HG03442 (cell line): ENCODE results near the gene MTHFD1L.

Experiments used
- ATAC-seq: cut with Tn5 transposase; IDR thresholded peaks from one replicate; pipeline ENCODE4 v1.9.1; 2021; ENCODE audit warnings: mild to moderate bottlenecking, moderate library complexity; ENCODE audit not compliant: unreplicated experiment

The MTHFD1L gene

DNA sequence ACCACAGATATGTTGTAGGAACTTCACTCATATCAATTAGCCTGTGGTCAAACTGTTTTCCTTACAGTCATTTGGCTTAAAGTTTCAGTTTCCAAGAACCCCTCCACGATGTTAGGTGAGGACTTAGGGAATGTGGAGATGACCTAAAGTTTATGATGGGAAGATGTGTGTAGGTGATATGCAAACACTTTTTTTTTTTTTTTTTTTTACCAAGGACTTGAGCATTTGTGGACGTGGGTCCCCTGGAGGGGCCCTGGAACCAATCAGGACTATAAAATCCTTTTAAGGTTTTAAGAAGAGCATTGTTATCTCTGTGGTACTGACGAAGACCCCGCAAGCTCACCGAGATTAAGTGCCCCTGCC is 478 bp upstream of the MTHFD1L start:
- no peak for ATAC-seq

DNA sequence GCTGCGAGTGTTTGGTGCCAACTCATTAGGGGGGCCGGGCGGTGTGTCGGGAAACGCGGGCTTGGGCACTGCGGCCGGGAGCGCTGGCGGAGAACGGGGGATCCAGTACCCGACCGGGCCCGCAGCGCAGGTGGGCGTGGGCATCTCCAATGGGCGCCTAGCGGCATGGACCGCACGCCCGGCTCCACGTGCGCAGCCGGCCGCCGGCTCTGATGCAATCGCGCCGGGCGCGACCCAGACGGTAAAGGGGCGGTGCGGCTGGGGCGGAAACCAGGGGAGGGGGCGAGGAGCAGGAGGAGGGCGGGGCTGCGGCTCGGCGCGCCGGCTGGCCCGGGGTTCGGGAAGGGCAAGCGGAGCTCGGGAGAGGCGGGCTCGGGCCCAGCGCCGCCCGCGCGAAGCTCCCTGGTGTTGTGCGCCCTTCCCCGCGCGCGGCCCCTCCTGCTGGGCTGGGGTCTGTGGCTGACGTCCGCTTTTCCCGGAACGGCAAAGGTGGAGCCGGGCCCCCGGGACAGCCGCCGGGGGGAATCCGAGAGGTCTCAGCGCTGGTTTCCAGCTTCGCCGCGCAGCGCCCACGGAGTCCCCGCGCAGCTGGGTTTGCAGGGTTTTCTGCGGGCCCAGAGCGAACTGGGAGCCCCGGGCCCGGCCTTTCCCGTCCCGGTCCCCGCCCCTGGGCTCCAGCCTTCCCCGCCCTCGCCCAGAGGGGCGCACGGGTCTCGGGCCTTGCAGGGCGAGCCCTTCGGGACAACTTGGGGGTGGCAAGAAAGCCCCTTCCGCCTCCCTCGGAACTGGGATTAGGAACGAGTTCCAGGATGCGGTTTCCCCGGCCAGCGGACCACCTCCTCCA is 867 bp downstream of the MTHFD1L start:
- ATAC-seq = peak; percentile 73

DNA sequence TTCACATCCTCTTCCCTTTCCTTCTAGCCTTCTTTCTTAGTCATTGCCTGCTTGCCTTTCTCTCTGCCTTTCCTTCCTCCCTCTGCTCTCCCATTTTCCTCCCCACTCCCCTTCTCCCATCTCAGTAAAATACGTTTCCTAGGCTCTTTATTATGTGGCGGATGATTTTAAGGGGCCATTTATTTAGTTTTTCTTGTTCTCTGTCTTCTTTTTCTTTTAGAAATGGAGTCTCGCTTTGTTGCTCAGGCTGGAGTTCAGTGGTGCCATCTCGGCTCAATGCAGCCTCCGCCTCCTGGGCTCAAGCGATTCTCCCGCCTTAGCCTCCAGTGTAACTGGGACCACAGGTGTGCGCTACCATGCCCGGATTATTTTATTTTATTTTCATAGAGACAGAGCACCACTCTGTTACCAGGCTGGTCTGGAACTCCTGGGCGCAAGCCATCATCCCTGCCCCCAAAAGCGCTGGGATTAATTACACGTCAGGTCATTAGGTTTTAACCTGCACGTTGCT is 1.5 kb downstream of the MTHFD1L start:
- no peak for ATAC-seq

DNA sequence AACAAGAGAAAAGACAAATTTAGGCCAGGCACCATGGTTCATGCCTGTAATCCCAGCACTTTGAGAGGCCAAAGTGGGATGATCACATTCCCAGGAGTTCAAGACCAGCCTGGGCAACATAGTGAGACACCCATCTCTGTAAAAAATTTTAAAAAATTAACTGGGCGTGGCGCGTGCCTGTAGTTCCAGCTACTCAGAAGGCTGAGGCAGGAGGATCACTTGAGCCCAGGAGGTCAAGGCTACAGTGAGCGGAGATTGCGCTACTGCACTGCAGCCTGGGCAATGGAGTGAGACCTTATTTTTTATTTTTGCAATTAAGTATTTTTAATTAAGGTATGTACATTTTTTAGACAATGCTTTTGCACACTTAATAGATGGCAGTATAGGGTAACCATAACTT is 3.3 kb downstream of the MTHFD1L start:
- no peak for ATAC-seq

DNA sequence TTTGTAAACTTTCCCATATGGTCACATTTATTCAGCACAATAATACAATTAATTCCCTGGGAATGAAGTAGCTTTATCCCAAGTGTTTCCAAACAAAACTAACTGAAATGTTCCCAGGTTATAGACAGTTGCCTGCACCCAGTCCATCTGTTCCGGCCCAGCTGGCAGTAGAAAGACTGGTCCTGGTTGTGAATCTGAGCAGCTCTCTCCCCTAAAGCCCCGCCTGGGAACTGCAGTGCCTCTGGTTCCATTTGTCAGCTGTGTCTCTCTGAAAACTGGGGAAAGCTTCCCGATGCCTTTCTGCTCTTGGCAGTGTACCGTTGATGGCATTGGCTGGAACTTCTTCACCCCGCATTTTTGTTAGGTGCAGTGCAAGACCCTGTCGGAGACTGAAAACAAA is 8.7 kb downstream of the MTHFD1L start:
- no peak for ATAC-seq

DNA sequence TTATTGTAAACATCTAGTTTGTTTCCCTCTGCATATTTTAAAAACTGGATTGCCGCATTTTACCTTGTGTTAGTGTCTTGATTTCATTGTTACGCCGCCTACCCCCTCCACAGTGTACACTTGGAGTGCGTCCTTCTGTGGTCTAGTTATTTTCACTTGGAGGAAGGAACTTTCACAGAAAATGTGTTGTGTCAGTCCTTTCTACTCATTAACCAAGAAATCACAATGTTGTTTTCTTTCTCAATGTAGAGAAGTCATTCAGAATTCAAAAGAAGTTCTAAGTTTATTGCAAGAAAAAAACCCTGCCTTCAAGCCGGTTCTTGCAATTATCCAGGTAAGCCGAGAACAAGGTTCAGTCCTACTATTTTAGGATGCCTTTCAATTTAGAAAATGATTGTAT is 10.3 kb downstream of the MTHFD1L start:
- no peak for ATAC-seq

DNA sequence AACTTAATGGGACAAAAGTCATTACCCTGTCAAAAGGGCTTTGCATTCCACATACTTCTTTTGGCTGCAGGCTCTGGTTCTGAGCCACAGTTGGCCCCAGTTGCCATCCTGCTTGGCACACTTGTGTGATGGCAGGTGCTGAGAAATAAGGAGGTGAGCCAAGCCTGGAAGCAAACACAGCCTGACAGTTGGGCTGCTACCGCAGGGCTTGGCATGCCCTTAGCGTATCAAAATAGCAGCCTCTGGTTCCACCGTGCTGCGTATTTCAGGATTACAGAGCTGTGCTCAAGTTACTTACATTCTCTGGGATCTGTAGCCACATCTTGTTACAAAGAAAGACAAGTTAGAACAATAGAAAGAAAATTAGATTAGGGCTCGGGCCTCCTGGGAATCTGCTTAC is 11.1 kb downstream of the MTHFD1L start:
- ATAC-seq = no peak

DNA sequence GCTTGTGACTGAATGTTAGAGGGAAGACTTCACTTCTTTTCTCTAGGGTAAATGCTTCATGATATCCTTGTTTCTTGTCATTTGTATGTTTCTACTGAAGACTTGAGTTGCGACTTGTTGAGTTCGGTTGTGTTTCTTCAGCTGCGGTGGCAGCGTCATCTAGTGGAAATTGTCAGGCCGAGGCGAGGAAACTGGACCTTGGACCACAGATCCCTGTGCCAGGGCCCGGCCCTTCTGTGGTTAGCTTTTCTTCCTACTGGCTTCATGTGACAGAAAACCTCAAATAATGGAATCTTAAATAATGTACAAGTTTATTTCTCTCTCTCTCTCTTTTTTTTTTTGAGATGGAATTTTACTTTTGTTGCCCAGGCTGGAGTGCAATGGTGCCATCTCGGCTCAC is 12.4 kb downstream of the MTHFD1L start:
- no peak for ATAC-seq

DNA sequence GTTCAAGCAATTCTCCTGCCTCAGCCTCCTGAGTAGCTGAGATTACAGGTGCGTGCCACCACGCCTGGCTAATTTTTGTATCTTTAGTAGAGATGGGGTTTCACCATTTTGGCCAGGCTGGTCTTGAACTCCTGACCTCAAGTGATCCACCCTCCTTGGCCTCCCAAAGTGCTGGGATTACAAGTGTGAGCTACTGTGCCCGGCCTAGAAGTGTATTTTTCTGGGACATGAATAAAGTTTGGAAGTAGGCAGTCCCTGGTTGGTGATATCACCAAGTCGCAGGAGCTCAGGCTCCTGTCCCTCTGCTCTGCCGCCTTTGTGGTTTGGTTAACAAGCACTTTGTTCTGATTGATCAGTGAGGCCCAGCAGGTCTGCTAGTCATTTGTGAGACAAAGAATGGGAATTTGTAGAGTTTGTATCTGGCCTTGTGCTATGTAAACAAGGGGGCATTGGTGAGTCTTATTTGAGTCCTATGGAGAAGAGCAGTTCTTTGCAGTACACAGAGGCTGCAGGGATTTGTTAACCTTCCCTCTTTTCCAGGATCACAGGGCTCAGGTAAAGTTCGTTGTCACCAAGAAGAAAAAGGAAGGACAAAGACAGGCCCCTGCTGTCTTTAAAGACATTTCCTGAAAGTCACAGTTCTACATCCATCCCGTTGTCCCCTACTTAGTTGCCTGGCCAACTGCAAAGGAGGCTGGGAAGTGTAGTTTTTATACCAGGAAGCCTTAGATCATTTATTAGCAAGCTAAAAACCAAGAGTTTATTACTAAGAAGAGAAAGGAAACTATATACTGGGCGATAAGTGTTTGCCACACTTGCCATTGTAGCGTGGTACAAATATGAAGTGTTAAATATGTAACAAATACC is 13.1 kb downstream of the MTHFD1L start:
- no peak for ATAC-seq

DNA sequence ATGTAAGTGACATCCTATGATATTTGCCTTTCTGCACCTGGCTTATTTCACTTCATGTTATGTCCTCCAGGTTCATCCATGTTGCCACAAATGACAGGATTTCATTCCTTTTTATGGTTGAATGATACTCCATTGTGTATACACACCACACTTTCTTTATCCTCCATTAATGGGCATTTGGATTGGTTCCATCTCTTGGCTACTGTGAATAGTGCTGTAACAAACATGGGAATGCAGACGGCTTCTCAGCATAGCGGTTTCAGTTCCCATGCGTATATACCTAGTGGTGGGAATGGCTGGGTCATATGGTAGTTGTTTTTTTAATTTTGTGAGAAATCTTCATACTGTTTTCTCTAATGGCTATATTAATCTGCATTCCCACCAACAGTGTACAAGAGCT is 14.8 kb downstream of the MTHFD1L start:
- ATAC-seq = no peak

DNA sequence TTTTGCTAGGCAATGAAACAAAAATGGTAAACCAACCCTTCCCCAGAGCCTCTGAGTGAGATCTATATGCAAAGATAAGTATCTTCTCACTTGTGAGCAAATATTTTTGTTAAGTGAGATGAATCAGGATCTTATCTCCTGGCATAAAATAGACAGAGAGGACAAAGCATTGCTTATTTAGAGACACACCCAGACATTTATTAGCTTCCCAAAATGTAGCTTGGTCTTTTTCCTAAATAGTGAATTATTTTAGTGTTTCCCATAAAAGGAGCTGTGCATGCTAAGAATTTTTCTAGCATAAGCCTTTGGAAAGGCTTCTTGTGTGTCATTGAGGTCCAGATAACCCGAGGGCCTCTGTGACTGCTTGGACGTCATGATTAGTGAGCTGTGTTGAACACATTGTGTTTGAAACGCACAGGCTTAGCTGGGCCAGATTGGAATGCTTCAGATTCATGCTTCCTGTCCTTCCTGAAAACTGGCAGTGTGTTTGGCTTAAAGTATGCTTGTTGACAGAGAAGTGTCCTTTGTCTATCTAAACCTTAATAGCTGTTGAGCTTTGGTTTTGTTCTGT is 16.5 kb downstream of the MTHFD1L start:
- ATAC-seq = no peak

DNA sequence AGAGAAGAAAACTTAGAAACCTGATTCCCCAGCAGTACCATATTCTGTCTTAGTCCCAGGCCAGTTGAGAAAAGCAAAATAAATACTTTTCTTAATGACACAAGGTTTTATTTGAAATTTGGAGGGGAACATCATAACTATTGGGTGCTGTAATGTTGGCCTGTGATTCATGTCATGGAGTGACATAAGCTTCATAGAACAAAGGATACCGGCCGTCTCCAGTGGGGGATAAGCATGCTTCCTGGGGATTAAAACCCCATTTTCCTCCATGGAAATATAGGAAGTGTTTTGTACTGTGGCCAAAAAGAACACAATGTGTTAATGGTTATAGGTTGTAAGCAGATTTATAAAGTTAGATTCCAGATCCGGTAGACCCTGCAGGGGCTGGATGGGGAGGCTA is 18.0 kb downstream of the MTHFD1L start:
- ATAC-seq = no peak

DNA sequence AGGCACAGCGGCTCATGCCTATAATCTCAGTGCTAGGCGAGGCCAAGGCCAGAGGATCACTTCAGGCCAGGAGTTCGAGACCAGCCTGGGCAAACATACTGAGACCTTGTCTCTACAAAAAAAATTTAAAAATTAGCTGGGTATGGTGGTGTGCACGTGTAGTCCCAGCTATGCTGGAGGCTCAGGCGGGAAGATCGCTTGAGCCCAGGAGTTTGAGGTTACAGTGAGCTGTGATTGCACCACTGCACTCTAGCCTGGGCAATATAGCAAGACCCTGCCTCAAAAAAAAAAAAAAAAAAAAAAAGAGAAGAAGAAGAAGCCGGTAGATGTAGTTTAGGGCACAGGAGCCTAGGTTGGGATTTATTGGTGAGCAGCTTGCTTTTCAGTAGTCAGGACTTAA is 20.7 kb downstream of the MTHFD1L start:
- ATAC-seq = no peak

DNA sequence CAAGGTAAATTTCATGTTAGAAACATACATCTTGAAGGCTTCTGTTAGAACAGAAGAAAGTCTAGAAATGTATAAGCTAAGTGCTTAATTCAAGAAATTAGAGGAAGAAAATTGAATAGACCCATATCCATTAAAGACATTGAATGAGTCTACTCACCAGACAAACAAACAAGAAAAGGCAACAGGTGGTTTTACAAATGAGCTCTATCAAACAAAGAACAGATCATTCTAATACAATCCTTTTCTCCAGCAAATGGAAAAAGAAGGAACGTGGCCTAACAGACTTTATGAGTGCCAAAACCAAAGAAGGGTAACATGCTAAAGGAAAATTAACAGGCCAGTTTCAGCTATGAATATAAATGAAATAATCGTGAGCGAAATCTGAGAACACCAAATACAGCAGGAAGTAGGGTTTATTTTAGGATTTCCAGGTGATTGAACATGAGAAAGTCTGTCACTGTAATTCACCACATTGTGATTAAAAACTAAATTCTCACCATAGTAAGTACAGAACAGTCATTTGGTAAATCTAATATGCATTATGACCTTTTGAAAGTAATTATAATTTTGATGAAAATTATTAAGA is 22.6 kb downstream of the MTHFD1L start:
- ATAC-seq = peak; percentile 60

DNA sequence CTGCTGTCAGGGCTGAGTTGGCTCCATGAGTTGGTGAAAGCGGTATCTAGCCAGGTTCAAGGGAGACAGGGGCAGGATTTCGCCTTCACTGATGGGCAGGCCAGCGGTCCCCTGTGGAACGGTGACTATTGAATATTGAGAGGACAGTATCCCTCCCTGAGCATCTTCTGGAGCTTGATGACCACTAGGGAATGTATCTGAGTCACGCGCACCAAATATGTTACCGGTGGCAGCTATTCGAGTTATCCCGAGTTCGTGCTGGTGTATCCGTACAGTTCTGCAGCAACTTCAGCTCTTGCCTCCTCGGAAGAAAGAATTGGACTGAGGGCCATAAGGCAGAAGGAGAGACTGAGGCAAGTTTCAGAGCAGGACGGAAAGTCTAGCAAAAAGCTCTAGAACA is 24.8 kb downstream of the MTHFD1L start:
- ATAC-seq = no peak

DNA sequence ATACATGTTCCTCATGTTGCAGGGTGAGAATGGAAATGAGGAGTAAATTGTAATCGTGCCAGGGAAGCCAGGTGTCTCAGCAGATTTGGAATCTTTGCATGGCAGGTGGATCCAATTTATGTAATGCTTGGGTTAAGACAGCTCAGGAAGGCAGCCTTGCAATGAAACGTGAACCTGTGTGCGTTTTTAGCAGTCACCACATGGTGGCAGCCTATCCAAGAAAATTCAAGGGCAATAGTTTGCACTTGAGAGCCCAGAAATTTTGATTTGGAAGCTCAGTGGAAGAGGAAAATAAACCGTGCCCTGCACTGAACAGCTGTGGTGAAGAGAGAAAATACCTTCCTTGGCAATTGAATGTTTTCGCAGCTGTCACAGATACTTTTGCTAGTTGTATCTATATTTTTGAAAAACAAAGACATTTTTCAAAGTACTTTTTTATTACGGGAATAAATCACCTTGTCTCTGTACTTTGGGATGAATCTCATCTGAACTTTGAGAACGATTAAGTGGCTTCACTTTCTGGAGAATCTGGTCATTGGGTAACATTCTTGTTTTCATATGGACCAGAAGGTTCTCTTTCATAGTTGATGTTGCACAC is 26.5 kb downstream of the MTHFD1L start:
- ATAC-seq = peak; percentile 35

DNA sequence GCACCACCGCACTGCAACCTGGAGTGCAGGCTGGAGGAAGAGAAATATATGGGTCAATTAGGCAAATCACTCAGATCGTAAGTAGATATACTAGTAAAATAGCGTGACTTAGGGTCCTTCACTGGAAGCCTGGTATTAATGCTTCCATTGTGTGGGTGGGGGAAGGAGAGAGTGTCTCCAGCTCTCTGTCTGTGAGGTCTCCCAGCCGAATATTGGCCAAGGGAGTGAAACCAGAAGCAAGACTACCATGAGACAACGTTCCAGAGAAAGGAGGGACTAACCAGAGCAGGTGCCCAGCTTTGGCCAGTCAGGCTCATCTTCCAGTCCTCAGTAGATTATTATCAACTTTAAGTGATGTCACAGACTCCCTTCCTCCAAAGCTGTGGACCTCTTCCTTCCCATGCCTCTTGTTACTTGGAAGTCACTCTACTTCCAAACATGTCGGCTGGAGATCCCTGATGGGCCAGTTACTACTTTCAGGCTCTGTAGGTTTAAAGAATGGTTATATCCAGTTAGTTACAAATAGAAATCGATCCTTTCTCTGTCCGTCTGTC is 28.8 kb downstream of the MTHFD1L start:
- no peak for ATAC-seq

DNA sequence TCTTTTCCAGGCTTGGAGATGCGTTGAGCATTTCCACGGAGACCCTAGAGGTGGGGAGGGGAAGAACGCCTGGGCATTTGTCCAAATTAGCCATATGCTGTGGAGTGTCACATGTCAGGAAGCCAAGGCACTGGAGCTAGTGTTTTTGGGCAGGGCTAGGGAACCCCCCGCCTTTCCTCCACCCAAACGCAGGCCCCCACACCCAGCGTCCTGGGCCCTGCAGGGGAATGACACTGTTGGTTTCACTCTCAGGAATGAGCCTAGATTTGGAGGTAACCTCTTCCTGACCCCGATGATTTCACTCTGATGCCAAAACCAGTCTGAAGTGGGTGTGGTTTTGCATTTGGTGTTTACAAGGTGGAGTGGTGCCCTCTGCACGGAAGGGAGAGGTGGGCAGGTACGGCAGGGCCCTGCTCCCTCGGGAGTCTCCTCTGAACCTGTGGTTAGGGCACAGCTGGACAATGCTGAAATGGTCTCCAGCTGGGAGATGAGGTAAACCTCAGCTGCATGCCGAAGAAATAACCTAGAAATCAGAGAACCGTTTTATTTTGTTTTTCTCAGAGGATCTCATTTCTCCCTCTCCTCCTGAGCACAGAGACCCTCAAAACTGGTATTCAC is 29.5 kb downstream of the MTHFD1L start:
- ATAC-seq = peak; percentile 74

DNA sequence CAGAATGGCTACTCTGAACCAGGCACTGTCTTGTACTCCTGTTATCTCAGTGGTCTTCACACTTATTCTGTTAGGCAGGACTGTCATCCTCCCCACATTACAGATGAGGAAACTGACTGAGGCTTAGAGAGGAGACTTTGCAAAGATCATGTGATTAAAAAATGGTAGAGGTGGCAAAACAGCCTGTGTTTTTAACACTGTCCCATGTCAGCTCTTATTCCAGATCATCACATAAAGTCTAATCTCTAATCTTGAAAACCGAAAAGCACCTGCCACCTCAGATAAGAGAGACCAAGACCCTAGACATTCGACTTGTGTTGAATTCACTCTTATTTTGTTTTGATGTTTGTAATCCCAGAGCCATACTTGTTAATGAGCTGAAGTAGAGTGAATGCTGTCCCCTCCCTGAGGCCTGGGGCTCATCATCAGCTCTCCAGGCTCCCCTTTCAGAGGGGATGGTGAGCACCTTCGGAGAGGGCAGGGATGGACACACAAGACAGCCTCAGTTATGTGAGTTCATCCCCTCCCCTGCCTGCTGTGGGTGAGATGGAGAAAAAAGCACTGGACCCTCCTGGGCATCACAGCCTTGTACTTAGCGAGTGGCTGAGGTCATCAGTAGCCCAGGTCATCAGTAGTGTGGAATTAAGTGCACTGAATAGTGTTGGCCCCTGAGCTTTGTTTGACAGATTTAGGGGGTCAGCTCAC is 30.6 kb downstream of the MTHFD1L start:
- ATAC-seq = no peak
